Measurements from ENCODE around the gene SYNGAP1. TPM values are rescaled to one million over a fixed set of nuclear protein-coding genes. Genes with fewer than 3 reads are reported as not detected.
A peak's percentile ranks its signal among the peaks of the same experiment; 100 is the strongest.

The SYNGAP1 gene
- total and polyA plus RNA-seq, 2 of the 4 experiments (the other 2 are of a cell fraction): 1.4 to 17.0 TPM

- Histone ChIP-seq H3K23ac (ENCODE audit: low read depth, low read length) (peak overlapping the region; percentile 56), H3K4me1 (ENCODE audit: control insufficient read depth, insufficient read depth, low read length) (peaks cover 7% of the 10 kb centered on the region), H4K91ac (ENCODE audit: insufficient read depth, low read depth, low read length) (no peak overlapping the region), H2BK20ac (ENCODE audit: low read depth, low read length) (no peak overlapping the region), H3K9ac (ENCODE audit: low read depth, low read length) (no peak overlapping the region; the same call in 1 of the 2 replicates), H2AK5ac (ENCODE audit: low read depth, low read length) (no peak overlapping the region), H2BK5ac (ENCODE audit: low read depth, low read length, poor library complexity, severe bottlenecking) (no peak overlapping the region), H3K9me1 (ENCODE audit: insufficient read depth, low read length) (peaks cover 5% of the 10 kb centered on the region), H2AK9ac (replicated peaks; ENCODE audit: low read depth, low read length, poor library complexity) (no peak overlapping the region), H3K27me3 (ENCODE audit: control insufficient read depth, insufficient read depth, low read length) (no peaks in the 10 kb centered on the region), H4K8ac (ENCODE audit: low read depth in 2 of 2, low read length in 2 of 2) (peak overlapping the region in 1 of 2 experiments; percentile 1; a peak in 1 of 4 replicates), H4K20me1 (ENCODE audit: insufficient read depth, low read length) (peaks cover 19% of the 10 kb centered on the region), H3K4ac (ENCODE audit: low read depth, low read length) (peak overlapping the region; percentile 22; the same call in 1 of the 2 replicates), H3K36me3 (ENCODE audit: control insufficient read depth, insufficient read depth, low read length) (peaks cover 40% of the 10 kb centered on the region), H2BK15ac (ENCODE audit: low read depth, low read length) (no peak overlapping the region), H3K9me3 (ENCODE audit: control insufficient read depth, insufficient read depth, low read length) (no peaks in the 10 kb centered on the region), H2AFZ (replicated peaks; ENCODE audit: low read length, poor library complexity) (no peak overlapping the region), H3K18ac (ENCODE audit: low read depth, low read length) (no peak overlapping the region), H3K4me2 (ENCODE audit: low read depth, low read length) (peak overlapping the region; percentile 7; the same call in 1 of the 2 replicates), H3K4me3 (ENCODE audit: insufficient read depth, low read depth, low read length) (no peak overlapping the region), H2BK120ac (ENCODE audit: low read depth, low read length) (no peak overlapping the region), H3K56ac (ENCODE audit: extremely low read depth, insufficient read depth, low read length) (no peak overlapping the region), H3K27ac (ENCODE audit: insufficient read depth, low read length) (no peak overlapping the region), H3K14ac (replicated peaks; ENCODE audit: low read depth, low read length) (no peak overlapping the region), H4K5ac (ENCODE audit: low read depth, low read length) (no peak overlapping the region), H3K79me1 (ENCODE audit: low read depth in 1 of 2, low read length in 2 of 2) (peaks cover 12 to 60% of the 10 kb centered on the region in 2 experiments)
- intact Hi-C loops (cut with micrococcal nuclease): no loop called here
- no TSS peak for BruUV-seq (replicated peaks)
- ATAC-seq (ENCODE audit: low read depth): no peak
- dilution Hi-C loops (cut with HindIII; ENCODE audit: low sequenced_read_pairs, unreplicated experiment): no loop called here
- in situ Hi-C loops (cut with MboI; ENCODE audit: low sequenced_read_pairs): no loop called here
- ChIA-PET CTCF (interaction anchor here (0.6 to 0.7 kb wide), 2 partner anchors 22 to 28 kb away, joined by 3 to 4 read pairs; no protein-coding TSS in a partner anchor), POLR2A (ENCODE audit: unreplicated experiment) (no interaction called here)
- DNase-seq: no peak
- WGBS, 2 experiments (ENCODE audit: extremely low coverage in 2 of 2, insufficient read length in 1 of 2): no CpG with 5 or more reads among the region's 10 CpGs
- TF ChIP-seq CEBPB (IDR thresholded peaks at IDR 0.05; ENCODE audit: low read depth, low read length): no peak
- TF ChIP-seq, protein P1, sequence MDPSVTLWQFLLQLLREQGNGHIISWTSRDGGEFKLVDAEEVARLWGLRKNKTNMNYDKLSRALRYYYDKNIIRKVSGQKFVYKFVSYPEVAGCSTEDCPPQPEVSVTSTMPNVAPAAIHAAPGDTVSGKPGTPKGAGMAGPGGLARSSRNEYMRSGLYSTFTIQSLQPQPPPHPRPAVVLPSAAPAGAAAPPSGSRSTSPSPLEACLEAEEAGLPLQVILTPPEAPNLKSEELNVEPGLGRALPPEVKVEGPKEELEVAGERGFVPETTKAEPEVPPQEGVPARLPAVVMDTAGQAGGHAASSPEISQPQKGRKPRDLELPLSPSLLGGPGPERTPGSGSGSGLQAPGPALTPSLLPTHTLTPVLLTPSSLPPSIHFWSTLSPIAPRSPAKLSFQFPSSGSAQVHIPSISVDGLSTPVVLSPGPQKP (IDR thresholded peaks at IDR 0.05; ENCODE audit: borderline replicate concordance, low read depth, low read length): no peak
- TF ChIP-seq MAFK (IDR thresholded peaks at IDR 0.05; ENCODE audit: low read depth, low read length): no peak
- no peak for TF ChIP-seq SMC3 (IDR thresholded peaks at IDR 0.05; ENCODE audit: low read depth, low read length)
- no peak for TF ChIP-seq FOS (IDR thresholded peaks at IDR 0.05; ENCODE audit: low read depth, low read length)
- TF ChIP-seq MXI1 (IDR thresholded peaks at IDR 0.05; ENCODE audit: borderline replicate concordance, low read depth, low read length): no peak
- TF ChIP-seq MAZ (IDR thresholded peaks at IDR 0.05; ENCODE audit: borderline replicate concordance, low read depth, low read length): no peak
- TF ChIP-seq CHD1 (IDR thresholded peaks at IDR 0.05; ENCODE audit: low read depth, low read length): no peak
- no peak for TF ChIP-seq BHLHE40 (IDR thresholded peaks at IDR 0.05; ENCODE audit: low read depth, low read length)
- TF ChIP-seq RAD21 (IDR thresholded peaks at IDR 0.05; ENCODE audit: low read length): no peak
- no peak for TF ChIP-seq RCOR1 (IDR thresholded peaks at IDR 0.05; ENCODE audit: insufficient replicate concordance, low read length)
- TF ChIP-seq CTCF (conservative IDR thresholded peaks at IDR 0.05; ENCODE audit: low read depth, low read length): no peak
- TF ChIP-seq RFX5 (IDR thresholded peaks at IDR 0.05; ENCODE audit: low read depth, low read length): no peak
- no peak for TF ChIP-seq NFE2L2 (IDR thresholded peaks at IDR 0.05; ENCODE audit: low read depth, low read length)
- no peak; the same call in none of the 2 replicates for TF ChIP-seq POLR2A (IDR thresholded peaks at IDR 0.05; ENCODE audit: low read depth, low read length)
Observed at GRCh38 chr6:33412140-33413009, 7.5 kb upstream of the SYNGAP1 start.
